ENCODE measurements around the gene PRKN.

- TF ChIP-seq EZH2 (IDR thresholded peaks at IDR 0.05; ENCODE audit: low read length, missing control alignments) (no peak), CTCF (conservative IDR thresholded peaks at IDR 0.05 in 1 of 2, IDR thresholded peaks at IDR 0.05 in 1 of 2; ENCODE audit: low read depth in 1 of 2, low read length in 2 of 2) (no peak)
Observed at GRCh38 chr6:161378115-161378514, 1349.5 kb downstream of the PRKN start.

All from fibroblast of lung (primary cell).